HepG2 (cell line): ENCODE data around the gene RPS14.

Experiments used
- CENPX ChIP-seq: sonication (generic); formaldehyde crosslinking; IDR thresholded peaks from 2 replicates; pipeline ENCODE4 v1.9.0; 2021; ENCODE audit warnings: mild to moderate bottlenecking, missing genetic modification reagents, moderate library complexity
- CREB1 ChIP-seq, 2 experiments: fragments of 450-650 bp in 1 of 2; IDR thresholded peaks; 2 replicates each; pipeline ENCODE4 v1.6.1; 2016 to 2017; ENCODE audit warnings: control low read depth in 1 of 2, mild to moderate bottlenecking in 1 of 2, missing compliant biosample characterization in 1 of 2, missing genetic modification characterization in 1 of 2
- EED ChIP-seq: sonication (generic); formaldehyde crosslinking; IDR thresholded peaks from 2 replicates; pipeline ENCODE4 v1.5.0; 2020; ENCODE audit warnings: mild to moderate bottlenecking, missing genetic modification reagents
- IRF9 ChIP-seq: sonication (generic); formaldehyde crosslinking; IDR thresholded peaks from 2 replicates; pipeline ENCODE4 v1.8.0; 2022; ENCODE audit warnings: missing genetic modification reagents, mild to moderate bottlenecking, borderline replicate concordance
- KDM1A ChIP-seq: IDR thresholded peaks from 2 replicates; pipeline ENCODE4 v1.6.1; 2016; ENCODE audit warnings: missing compliant biosample characterization
- POLR2A ChIP-seq, 2 experiments: IDR thresholded peaks; 2 replicates each; pipeline ENCODE4 v1.6.1; 2011; ENCODE audit warnings: low read depth in 2 of 2, low read length in 2 of 2, mild to moderate bottlenecking in 1 of 2, moderate library complexity in 1 of 2; ENCODE audit not compliant: insufficient read depth in 1 of 2
- POLR2AphosphoS5 ChIP-seq: IDR thresholded peaks from 2 replicates; pipeline ENCODE4 v1.6.1; 2012; ENCODE audit warnings: low read depth, low read length
- SMARCC2 ChIP-seq: fragments of 450-650 bp; IDR thresholded peaks from 2 replicates; pipeline ENCODE4 v1.6.1; 2017; ENCODE audit warnings: antibody characterized with exemption, mild to moderate bottlenecking
- SMC3 ChIP-seq: IDR thresholded peaks from 2 replicates; pipeline ENCODE4 v1.6.1; 2011; ENCODE audit warnings: low read length, improper control_type of control experiment
- SP5 ChIP-seq: IDR thresholded peaks from 2 replicates; pipeline ENCODE4 v1.6.1; 2016; ENCODE audit warnings: low read depth, borderline replicate concordance
- TP53 ChIP-seq: sonication (generic); formaldehyde crosslinking; conservative IDR thresholded peaks from 2 replicates; pipeline ENCODE4 v1.4.0; 2020; ENCODE audit warnings: missing genetic modification reagents
- ZMYM2 ChIP-seq: sonication (generic); formaldehyde crosslinking; IDR thresholded peaks from 2 replicates; pipeline ENCODE4 v1.8.0; 2022; ENCODE audit warnings: mild to moderate bottlenecking, missing genetic modification reagents
- ZNF282 ChIP-seq: fragments of 450-650 bp; IDR thresholded peaks from 2 replicates; pipeline ENCODE4 v1.6.1; 2018; ENCODE audit not compliant: partially characterized antibody

GRCh38 chr5:150406103-150406722 lies 43.3 kb downstream of the RPS14 start:
- TF ChIP-seq SMC3 (no peak), SMARCC2 (no peak), EED (CRISPR knock-in tag) (no peak), CREB1 (IDR thresholded peaks at IDR 0.05) (no peak), CREB1 (CRISPR knock-in tag; IDR thresholded peaks at IDR 0.05) (no peak), SP5 (no peak), CENPX (no peak), POLR2AphosphoS5 (no peak), TP53 (CRISPR knock-in tag) (no peak), ZNF282 (no peak), IRF9 (CRISPR knock-in tag) (no peak), ZMYM2 (no peak), KDM1A (CRISPR knock-in tag) (no peak), POLR2A (IDR thresholded peaks at IDR 0.05; ENCODE audit: insufficient read depth in 1 of 2, low read depth in 2 of 2, low read length in 2 of 2) (no peak)
